GM23338 (cell line): ENCODE results near the gene VPS45.

Source experiments
- CREB1 ChIP-seq: fragments of 250-450 bp; sonication (Bioruptor Pico); IDR thresholded peaks from 2 replicates; pipeline ENCODE4 v1.5.0; 2020; ENCODE audit warnings: low read depth, mild to moderate bottlenecking, moderate library complexity
- CTCF ChIP-seq, 2 experiments: fragments of 200-600 bp in 1 of 2; sonication (generic) in 1 of 2; conservative IDR thresholded peaks; 2 replicates each; pipeline versions ENCODE4 v1.5.1 to v1.6.1; 2016 to 2017; ENCODE audit warnings: antibody characterized with exemption in 2 of 2, low read depth in 2 of 2, mild to moderate bottlenecking in 2 of 2, moderate library complexity in 1 of 2
- ETS1 ChIP-seq: IDR thresholded peaks from 2 replicates; pipeline ENCODE4 v1.6.1; 2016; ENCODE audit warnings: antibody characterized with exemption
- EZH2 ChIP-seq: fragments of 200-600 bp; sonication (generic); IDR thresholded peaks from one replicate; pipeline ENCODE4 v1.8.0; 2017; ENCODE audit warnings: antibody characterized with exemption, mild to moderate bottlenecking, low read depth; ENCODE audit not compliant: unreplicated experiment
- EZH2phosphoT487 ChIP-seq: fragments of 200-600 bp; sonication (generic); IDR thresholded peaks from one replicate; pipeline ENCODE4 v1.8.1; 2018; ENCODE audit warnings: antibody characterized with exemption; ENCODE audit not compliant: unreplicated experiment
- JUNB ChIP-seq: IDR thresholded peaks from one replicate; pipeline ENCODE4 v1.6.1; 2016; ENCODE audit warnings: antibody characterized with exemption; ENCODE audit not compliant: unreplicated experiment
- NANOG ChIP-seq: IDR thresholded peaks from 2 replicates; pipeline ENCODE4 v1.6.1; 2016; ENCODE audit warnings: antibody characterized with exemption, borderline replicate concordance
- POLR2AphosphoS5 ChIP-seq: IDR thresholded peaks from 2 replicates; pipeline ENCODE4 v1.6.1; 2016; ENCODE audit warnings: antibody characterized with exemption, low read depth
- REST ChIP-seq: IDR thresholded peaks from one replicate; pipeline ENCODE4 v1.6.1; 2018; ENCODE audit warnings: antibody characterized with exemption; ENCODE audit not compliant: unreplicated experiment
- STAT1 ChIP-seq: IDR thresholded peaks from one replicate; pipeline ENCODE4 v1.6.1; 2016; ENCODE audit warnings: antibody characterized with exemption; ENCODE audit not compliant: unreplicated experiment
- ZNF114 ChIP-seq: fragments of 250-450 bp; sonication (Bioruptor Pico); IDR thresholded peaks from 2 replicates; pipeline ENCODE4 v1.5.0; 2020; ENCODE audit warnings: mild to moderate bottlenecking, moderate library complexity
- ZNF331 ChIP-seq: fragments of 250-450 bp; sonication (Bioruptor Pico); IDR thresholded peaks from 2 replicates; pipeline ENCODE4 v1.5.0; 2020; ENCODE audit warnings: low read depth, mild to moderate bottlenecking, moderate library complexity
- ZNF462 ChIP-seq: fragments of 250-450 bp; sonication (Bioruptor Pico); IDR thresholded peaks from 2 replicates; pipeline ENCODE4 v1.5.0; 2020; ENCODE audit warnings: mild to moderate bottlenecking, moderate library complexity

GRCh38 chr1:150109586-150109985 lies 42.0 kb downstream of the VPS45 start:
- TF ChIP-seq POLR2AphosphoS5 (no peak), CTCF (conservative IDR thresholded peaks at IDR 0.05; ENCODE audit: low read depth in 2 of 2) (no peak), REST (no peak), EZH2 (no peak), ETS1 (no peak), EZH2phosphoT487 (no peak), CREB1 (no peak), ZNF114 (CRISPR knock-in tag) (no peak), NANOG (no peak), JUNB (no peak), ZNF331 (CRISPR knock-in tag) (no peak), STAT1 (no peak), ZNF462 (CRISPR knock-in tag) (no peak)
